ENCODE data around the gene RHOBTB3. TPM values are rescaled to one million over a fixed set of nuclear protein-coding genes. Genes with fewer than 3 reads are reported as not detected.

The RHOBTB3 gene
- total RNA-seq, 1 donor from 2014 or later, result 73.8 TPM

DNA sequence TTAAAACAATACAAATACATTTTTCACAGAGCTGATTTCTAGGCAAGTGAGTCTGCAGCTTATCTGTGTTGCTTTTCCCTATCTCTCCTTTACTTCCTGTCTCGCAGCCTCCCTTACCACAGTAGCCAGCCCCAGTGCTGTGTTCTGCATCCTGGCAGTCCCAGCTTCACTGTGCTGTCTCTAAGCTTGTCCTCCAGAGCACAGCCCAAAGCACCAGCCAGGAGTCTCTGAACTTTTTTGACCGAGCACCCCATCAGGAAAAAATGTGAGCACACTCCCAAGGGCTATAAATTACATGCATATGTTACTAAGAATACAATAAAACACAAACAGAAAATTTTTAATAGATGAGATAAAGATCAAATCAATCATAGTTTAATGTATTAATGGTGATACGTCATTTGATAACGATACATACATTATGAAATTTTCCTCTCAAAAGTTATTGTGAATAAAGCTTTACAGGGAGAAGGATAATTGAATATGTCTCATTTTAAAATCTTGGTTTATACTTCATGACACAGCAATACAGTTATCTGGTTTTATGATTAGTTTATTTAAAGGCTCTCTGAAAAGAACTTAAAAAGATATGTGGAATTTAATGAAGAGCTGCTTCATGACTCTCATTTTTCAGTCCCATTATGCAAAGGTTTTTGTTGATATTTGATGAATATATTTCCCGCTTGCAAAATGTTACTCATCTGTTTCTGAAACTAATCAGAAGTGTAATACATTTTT, 7.3 kb upstream of the RHOBTB3 start:
- H3K27ac Mint-ChIP-seq (ENCODE audit: unreplicated experiment), result peak overlapping the region; percentile 63
- peak overlapping the region; percentile 20 for H3K4me2 ChIP-seq (ENCODE audit: low read length)

DNA sequence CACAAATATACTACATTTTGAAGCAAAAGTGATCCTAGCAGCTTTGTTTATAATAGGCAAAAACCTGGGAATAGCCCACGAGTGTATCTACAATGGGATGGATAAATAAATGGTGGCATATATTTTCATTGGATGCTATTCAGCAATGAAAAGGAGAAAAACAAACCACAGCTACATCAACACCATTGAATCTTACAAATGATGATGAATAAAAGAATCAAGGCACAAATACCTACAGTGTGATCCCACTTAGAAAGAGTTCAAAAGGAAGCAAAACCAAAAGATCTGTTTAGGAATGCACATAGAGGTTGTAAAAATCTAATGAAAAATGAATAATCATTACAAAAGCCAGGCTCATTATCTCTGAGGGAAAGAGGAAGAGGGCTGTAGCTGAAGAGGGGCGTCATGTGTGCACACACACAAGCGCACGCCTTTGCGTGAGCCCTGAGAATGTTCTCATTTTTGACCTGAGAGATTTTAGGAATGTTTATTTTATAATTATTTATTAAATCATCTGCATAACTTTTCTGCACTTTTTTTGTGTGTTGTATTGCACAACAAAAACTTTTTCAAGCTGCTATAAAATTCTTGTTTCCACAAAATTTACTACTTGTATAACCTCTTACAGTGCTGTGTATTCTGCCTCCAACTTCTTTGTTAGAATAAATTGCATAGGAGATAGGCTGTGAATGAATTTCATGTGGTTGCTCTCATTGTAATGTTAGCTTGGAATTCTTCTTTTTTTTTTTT, 5.9 kb upstream of the RHOBTB3 start:
- peak overlapping the region; percentile 21 for H3K27ac ChIP-seq (ENCODE audit: low read depth, low read length)
- Mint-ChIP-seq H3K9me3 (ENCODE audit: unreplicated experiment) (no peaks in the 10 kb centered on the region), H3K36me3 (ENCODE audit: low read depth, unreplicated experiment) (no peaks in the 10 kb centered on the region), H3K4me1 (ENCODE audit: low read depth, unreplicated experiment) (peaks cover 44% of the 10 kb centered on the region), H3K27me3 (ENCODE audit: low read depth, unreplicated experiment) (no peaks in the 10 kb centered on the region), H3K4me3 (ENCODE audit: unreplicated experiment) (no peak overlapping the region), H3K27ac (ENCODE audit: unreplicated experiment) (no peak overlapping the region)
- H3K4me1 ChIP-seq (ENCODE audit: insufficient read depth, low read length), result peaks cover 43% of the 10 kb centered on the region
- TF ChIP-seq, protein P1, sequence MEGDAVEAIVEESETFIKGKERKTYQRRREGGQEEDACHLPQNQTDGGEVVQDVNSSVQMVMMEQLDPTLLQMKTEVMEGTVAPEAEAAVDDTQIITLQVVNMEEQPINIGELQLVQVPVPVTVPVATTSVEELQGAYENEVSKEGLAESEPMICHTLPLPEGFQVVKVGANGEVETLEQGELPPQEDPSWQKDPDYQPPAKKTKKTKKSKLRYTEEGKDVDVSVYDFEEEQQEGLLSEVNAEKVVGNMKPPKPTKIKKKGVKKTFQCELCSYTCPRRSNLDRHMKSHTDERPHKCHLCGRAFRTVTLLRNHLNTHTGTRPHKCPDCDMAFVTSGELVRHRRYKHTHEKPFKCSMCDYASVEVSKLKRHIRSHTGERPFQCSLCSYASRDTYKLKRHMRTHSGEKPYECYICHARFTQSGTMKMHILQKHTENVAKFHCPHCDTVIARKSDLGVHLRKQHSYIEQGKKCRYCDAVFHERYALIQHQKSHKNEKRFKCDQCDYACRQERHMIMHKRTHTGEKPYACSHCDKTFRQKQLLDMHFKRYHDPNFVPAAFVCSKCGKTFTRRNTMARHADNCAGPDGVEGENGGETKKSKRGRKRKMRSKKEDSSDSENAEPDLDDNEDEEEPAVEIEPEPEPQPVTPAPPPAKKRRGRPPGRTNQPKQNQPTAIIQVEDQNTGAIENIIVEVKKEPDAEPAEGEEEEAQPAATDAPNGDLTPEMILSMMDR (IDR thresholded peaks at IDR 0.05; ENCODE audit: insufficient read depth, low read depth, low read length), result no peak
- no peak for TF ChIP-seq EZH2 (IDR thresholded peaks at IDR 0.05; ENCODE audit: insufficient read depth, low read length)
- H2AFZ ChIP-seq (ENCODE audit: low read depth, low read length), result no peak overlapping the region
- H3K9ac ChIP-seq (ENCODE audit: low read length), result no peak overlapping the region
- no peaks in the 10 kb centered on the region for H4K20me1 ChIP-seq (ENCODE audit: insufficient read depth, low read length)
- no peak overlapping the region for H3K4me3 ChIP-seq (ENCODE audit: insufficient read depth, low read depth, low read length)
- peak; percentile 74 for DNase-seq (ENCODE audit: low read depth)
- no peak for FAIRE-seq
- H3K27me3 ChIP-seq (ENCODE audit: insufficient read depth, low read length), result no peaks in the 10 kb centered on the region
- no peaks in the 10 kb centered on the region for H3K79me2 ChIP-seq (ENCODE audit: insufficient read depth, low read length)
- no peaks in the 10 kb centered on the region for H3K9me3 ChIP-seq (ENCODE audit: insufficient read depth, low read depth, low read length)
- no peaks in the 10 kb centered on the region for H3K36me3 ChIP-seq (ENCODE audit: insufficient read depth, low read length)
- H3K4me2 ChIP-seq (ENCODE audit: low read length), result peak overlapping the region; percentile 29

More for the DNA sequence above, 7.3 kb upstream of the RHOBTB3 start:
- Histone ChIP-seq H3K79me2 (ENCODE audit: insufficient read depth, low read length) (no peaks in the 10 kb centered on the region), H3K4me1 (ENCODE audit: insufficient read depth, low read length) (peaks cover 35% of the 10 kb centered on the region), H3K9me3 (ENCODE audit: insufficient read depth, low read depth, low read length) (no peaks in the 10 kb centered on the region), H3K27me3 (ENCODE audit: insufficient read depth, low read length) (no peaks in the 10 kb centered on the region), H2AFZ (ENCODE audit: low read depth, low read length) (no peak overlapping the region), H3K4me3 (ENCODE audit: insufficient read depth, low read depth, low read length) (no peak overlapping the region), H4K20me1 (ENCODE audit: insufficient read depth, low read length) (no peaks in the 10 kb centered on the region), H3K9ac (ENCODE audit: low read length) (no peak overlapping the region), H3K36me3 (ENCODE audit: insufficient read depth, low read length) (no peaks in the 10 kb centered on the region), H3K27ac (ENCODE audit: low read depth, low read length) (no peak overlapping the region)
- Mint-ChIP-seq H3K9me3 (ENCODE audit: unreplicated experiment) (no peaks in the 10 kb centered on the region), H3K4me1 (ENCODE audit: low read depth, unreplicated experiment) (peaks cover 32% of the 10 kb centered on the region), H3K4me3 (ENCODE audit: unreplicated experiment) (peak overlapping the region; percentile 37), H3K36me3 (ENCODE audit: low read depth, unreplicated experiment) (no peaks in the 10 kb centered on the region), H3K27me3 (ENCODE audit: low read depth, unreplicated experiment) (no peaks in the 10 kb centered on the region)
- FAIRE-seq (no peak), DNase-seq (ENCODE audit: low read depth) (peak; percentile 71)
- TF ChIP-seq, protein P1 (IDR thresholded peaks at IDR 0.05; ENCODE audit: insufficient read depth, low read depth, low read length), result no peak
- no peak for TF ChIP-seq EZH2 (IDR thresholded peaks at IDR 0.05; ENCODE audit: insufficient read depth, low read length)

All from astrocyte (in vitro differentiated cells and primary cell).